NCI-H1436 (cell line): ENCODE results near the gene P2RY6.

Experiments used
- DNase-seq: peaks from one replicate; lab custom pipeline; 2025; lab: John Stamatoyannopoulos, UW

The P2RY6 gene

DNA sequence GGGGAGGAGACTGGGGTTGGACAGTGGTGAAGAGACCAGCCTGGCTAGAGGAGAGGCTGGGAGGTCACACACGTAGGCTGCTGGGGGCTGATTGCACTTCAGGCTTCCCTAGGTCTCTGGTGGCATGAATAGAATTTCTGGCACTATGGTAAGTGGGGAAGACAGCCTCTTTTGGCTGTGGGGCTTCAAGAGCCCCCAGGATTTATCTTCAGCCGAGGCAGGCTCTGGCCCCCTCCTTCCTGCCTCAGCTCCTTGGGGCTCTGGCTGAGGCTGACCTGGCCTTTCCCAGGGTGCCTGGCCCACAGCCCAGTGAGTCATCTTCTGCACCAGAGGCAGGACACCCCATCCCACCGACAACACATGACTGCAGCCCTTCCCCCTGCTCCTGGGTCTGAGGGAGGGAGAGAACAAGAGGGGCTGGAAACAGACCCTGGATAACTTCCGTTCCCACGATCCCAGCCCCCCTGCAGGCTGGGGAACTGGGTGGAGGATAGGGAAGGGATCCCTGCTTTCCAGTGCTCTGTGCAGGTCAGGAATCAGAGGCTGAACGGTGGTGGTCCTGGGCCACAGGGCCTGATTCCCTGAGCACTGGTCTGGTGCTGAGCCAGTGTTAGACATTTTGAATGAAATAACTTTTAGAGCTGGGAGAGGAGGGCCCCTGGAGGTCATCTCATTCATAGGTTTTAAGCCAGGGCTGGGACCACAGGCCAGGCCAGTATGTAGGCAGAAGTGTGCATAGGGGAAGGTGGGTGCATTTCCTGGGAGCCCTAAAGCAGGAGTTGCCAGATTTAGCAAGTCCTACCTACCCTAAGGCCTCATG is 62.5 kb downstream of the P2RY6 start:
- no peak for DNase-seq

DNA sequence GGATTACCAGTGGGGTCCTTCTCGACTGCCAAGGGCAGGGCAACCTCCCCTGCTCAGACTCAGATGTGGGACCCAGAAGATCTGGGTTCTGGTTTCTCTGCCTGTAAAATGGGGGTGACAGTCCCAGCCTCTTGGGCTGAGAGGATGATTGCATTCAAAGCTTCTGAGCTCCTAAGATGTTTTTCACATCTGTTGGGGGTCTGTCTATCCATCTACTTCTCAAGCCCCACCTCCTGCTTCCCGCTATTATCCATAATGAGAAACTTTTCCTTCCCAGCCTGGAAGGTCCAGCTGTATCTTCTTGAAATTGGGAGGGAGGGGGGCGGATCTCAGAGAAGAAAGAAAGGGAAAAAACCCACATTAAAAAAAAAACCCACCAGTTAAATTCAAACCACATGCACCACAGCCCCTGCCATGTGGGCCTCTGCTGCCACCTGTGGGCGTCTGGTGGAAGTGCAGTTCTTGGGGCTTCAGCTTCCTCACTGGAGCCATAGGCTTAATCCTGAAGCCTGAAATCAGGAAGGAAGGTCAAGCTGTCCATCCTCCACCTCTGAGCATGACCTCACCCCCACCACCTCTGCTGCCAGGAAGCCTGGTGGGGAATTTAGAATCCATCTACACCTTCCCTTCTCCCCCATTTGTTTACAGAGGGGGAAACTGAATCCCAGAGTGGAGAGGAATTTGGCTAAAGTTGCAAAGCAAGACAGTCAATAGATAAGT is 63.2 kb downstream of the P2RY6 start:
- DNase-seq: peak; percentile 57

DNA sequence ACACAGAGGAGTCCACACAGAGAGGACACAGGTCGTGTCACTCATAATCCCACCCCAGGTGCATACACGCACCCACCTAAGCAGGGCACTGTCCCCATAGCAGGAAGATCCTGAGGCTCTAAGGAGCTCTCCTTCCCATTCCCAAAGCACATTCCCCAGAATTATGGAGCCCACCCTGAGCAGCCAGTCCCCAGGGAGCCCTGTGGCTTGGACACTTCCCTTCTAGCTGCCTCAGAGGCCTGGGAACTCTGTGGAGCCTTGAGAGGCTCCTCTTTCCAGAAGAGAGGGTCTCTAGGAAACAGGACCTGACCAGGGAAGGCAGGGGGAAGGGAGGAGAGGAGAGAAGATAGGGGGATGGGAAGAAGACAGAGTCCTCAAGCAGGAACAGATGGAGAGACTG is 65.7 kb downstream of the P2RY6 start:
- DNase-seq: no peak

GRCh38 chr11:73338279-73338678 is 66.1 kb downstream of the P2RY6 start:
- DNase-seq: no peak

GRCh38 chr11:73340164-73340563 is 68.0 kb downstream of the P2RY6 start:
- DNase-seq: no peak

GRCh38 chr11:73342633-73343032 is 70.5 kb downstream of the P2RY6 start:
- DNase-seq: no peak

- no peak for DNase-seq
Measured at GRCh38 chr11:73343076-73343873, 71.1 kb downstream of the P2RY6 start.

DNA sequence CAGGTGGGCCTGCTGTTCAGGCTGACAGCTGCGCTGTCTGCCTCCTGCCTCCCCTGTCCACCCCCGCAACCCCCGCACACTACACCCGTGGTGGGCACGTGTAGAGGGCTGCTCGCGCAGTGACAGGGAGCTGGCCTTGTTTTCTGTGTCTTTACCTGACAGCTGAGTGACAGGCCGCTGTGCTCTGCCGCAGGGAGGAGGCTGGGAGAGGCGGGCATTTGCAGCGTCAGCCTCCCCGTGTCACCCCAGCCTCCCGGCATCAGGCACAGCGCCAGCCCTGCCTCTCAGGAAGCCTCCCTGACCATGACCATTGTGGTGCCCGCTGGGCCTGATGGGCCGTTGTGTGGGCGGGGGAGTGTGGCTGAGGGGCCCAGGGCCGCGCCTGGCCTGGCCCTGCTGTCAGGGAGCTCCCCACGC is 72.1 kb downstream of the P2RY6 start:
- DNase-seq: no peak

- DNase-seq: no peak
Measured at GRCh38 chr11:73345481-73346160, 73.5 kb downstream of the P2RY6 start.

DNA sequence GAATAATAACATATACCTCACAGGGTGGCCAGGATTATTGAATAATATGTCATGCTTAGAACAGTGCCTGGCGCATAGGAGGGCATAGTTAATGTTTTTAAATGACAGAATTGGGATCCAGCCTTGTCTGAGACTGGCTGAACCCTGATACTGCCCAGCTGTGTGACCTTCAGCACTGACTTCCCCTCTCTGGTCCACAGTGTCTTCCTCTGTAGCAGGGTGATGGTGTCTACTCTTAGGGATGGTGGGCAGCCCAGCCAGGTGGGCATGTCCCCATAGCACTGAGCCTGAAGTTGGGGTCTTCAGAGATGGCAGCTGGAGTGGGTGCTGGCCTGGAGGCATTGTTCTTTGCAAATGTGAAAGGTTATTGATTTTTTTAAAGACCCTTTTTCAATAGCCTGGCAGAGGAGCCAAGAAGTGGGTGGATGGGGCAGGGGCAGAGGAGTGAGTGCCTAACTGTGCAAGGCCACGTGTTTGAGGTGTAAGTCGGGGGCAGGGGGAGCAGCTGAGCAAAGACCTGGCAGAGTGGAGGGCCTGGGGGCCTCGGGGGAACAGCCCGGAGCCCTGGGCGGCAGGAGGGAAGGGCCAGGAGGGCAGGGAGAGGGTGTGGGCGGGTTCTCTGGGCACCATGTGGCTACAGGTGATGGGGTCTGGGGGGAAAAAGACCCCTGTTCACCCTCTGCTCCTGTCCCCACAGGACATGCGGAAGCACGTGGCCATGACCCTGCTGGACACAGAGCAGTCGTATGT is 74.2 kb downstream of the P2RY6 start:
- no peak for DNase-seq

GRCh38 chr11:73347067-73347466 is 74.9 kb downstream of the P2RY6 start:
- no peak for DNase-seq
